HG03575 (cell line): ENCODE results near the gene IL16.

Source experiments
- ATAC-seq: cut with Tn5 transposase; IDR thresholded peaks from one replicate; pipeline ENCODE4 v1.9.1; 2021; ENCODE audit not compliant: unreplicated experiment, insufficient number of reproducible peaks, low FRiP score; ENCODE audit errors: extremely low read depth

The IL16 gene

DNA sequence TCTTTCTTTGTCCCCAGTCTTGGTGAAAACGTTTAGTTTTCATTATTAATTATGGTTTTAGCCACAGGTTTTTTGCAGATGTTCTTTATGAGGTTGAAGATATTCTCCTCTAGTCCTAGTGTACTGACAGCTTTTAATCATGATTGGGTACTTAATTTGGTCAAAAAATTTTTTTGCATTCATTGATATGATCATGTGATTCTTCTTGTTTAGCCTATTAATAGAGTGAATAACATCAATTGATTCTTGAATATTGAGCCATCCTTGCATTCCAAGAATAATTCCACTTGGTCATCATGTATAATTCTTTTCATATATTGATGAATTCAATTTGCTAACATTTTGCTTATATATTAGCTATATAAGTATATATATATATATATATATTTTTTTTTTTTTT, 46.1 kb downstream of the IL16 start:
- no peak for ATAC-seq

DNA sequence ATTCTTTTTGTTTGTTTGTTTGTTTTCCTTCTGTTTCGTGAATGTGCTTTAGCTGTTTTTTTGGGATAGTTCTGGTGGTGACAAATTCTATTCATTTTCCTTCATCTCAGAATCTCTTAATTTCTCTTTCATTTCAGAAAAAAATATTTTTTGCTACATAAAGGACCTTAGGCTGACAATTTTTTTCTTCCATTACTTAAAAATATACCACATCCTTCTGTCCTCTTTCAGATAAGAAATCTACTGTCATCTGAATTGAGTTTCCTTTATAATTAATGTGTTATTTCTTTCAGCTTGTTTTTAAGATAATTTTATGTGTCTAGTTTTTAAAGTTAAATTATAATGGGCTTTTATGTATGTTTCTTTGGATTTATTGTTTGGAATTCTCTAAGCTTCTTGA, 47.6 kb downstream of the IL16 start:
- no peak for ATAC-seq

- no peak for ATAC-seq
These were observed 57.2 kb downstream of the IL16 start for GRCh38 chr15:81253846-81254245.

DNA sequence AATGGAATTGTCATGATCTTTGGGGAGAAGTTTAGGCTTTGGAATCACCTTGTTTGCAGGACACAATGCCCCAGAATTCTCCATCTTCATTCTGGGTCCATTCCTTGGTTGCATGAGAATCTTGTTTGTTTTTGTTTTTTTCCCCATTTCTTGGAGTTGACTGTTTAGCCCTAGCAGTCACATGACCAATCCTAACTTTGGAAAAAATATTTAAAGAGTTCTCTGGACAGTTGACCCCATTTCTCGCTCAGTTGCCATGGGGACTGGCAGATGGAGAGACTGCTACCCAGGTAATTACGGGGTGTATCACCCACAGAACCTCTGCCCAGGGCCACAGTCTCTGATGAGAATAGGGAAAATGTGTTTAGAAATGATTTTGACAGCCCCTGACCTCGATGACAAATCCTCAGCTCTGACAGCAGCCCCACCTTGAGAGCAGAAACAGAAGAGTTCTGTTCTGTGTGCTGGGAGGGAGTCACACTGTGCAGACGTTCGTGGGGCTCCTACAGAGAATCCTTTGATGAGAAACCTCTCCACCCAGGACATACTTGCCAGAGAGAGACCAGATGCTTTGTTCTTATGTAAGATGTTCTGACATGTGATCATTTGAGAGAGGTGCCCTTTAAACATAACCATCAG, 57.7 kb downstream of the IL16 start:
- ATAC-seq: no peak

GRCh38 chr15:81254916-81255290, 58.2 kb downstream of the IL16 start:
- ATAC-seq: no peak

- no peak for ATAC-seq
These were observed 58.8 kb downstream of the IL16 start for GRCh38 chr15:81255315-81255957.

GRCh38 chr15:81255958-81256320, 59.3 kb downstream of the IL16 start:
- no peak for ATAC-seq

GRCh38 chr15:81256916-81257315, 60.2 kb downstream of the IL16 start:
- ATAC-seq: no peak

GRCh38 chr15:81257435-81257834, 60.8 kb downstream of the IL16 start:
- ATAC-seq: no peak

DNA sequence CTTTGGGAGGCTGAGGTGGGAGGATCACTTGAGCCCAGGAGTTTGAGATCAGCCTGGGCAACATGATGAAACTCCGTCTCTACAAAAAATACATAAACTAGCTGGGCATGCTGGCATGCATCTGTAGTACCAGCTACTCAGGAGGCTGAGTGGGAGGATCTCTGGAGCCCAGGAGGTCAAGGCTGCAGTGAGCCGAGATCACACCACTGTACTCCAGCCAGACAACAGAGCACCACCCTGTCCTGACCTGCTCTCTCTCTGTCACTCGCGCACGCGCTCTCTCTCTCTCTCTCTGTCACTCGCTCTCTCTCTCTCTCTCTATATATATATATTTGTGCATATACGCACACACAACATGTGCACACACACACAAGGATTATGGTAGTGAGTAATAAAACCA, 61.8 kb downstream of the IL16 start:
- ATAC-seq: no peak

DNA sequence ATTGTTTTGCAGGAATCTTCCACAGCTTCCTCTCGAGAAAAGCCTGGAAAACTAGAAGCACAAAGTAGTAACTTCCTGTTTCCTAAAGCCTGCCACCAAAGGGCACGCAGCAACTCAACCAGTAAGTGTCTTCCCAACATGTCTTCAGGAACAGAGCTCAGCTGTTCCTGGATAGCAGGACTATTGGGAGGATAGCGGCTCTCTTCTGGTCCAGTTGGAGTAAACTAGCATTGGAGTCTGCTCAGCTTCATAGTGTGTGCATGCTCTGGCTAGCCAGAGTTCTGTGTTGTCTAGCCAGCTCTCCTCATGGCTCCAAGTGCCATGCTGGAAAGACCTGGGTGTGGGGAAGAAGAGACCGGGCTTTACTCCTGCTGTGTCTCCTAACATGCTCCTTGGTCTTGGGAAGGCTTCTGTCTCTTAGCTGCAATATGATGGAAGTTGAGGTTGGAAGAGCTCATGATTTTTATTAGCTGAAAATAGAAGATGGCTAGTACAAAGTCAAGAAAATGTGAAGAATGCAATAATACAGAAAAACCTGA, 63.1 kb downstream of the IL16 start:
- ATAC-seq: no peak

GRCh38 chr15:81261172-81261811, 64.6 kb downstream of the IL16 start:
- ATAC-seq: no peak

DNA sequence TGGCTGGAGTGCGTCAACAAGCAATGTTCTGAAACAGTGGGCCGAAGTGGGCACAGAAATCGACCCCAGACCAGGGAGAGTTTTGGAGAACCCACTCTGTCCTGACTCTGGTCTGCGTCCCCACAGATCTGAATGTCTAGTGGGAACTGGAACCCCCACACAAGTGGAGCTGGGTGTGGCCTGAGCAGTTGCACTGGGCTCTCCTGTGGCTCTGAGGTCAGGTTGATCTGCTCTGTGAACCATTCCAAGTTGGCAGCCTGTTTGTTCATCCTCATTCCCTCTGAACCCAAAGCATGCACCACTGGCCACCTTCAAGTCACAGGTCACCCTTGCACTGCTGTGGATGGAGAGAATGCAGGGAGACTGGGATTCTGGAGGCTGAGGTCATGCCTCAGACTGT, 66.8 kb downstream of the IL16 start:
- no peak for ATAC-seq

GRCh38 chr15:81264072-81264857, 67.6 kb downstream of the IL16 start:
- no peak for ATAC-seq

DNA sequence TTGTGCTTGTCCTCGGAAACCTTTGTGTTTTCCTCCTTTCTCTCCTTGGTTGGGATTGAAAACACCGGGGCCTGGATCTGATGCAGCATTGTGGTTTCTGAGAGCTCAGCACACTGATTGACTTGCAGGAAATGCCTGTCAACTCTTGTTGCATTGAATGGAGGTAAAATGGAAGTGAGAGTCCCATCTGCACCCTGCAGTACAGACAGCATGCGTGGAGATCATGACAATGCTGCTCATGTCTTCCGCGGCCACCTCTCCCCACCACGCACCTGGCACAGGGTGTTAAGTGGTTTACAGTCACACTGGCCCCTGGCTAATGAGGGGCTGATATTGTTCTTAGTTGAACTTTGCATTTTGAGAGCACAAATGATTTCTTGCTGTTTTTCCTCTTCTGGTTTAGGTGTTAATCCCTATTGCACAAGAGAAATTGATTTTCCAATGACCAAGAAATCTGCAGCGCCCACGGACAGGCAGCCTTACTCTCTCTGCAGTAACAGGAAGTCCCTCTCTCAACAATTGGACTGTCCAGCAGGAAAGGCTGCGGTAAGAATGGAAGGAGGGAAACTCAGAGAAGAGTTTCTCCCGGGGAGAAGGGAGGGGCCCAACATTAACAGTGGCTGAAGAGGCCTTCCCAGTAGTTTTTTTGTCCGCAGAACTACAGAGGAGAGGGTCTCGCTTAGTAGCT, 68.7 kb downstream of the IL16 start:
- ATAC-seq: no peak

DNA sequence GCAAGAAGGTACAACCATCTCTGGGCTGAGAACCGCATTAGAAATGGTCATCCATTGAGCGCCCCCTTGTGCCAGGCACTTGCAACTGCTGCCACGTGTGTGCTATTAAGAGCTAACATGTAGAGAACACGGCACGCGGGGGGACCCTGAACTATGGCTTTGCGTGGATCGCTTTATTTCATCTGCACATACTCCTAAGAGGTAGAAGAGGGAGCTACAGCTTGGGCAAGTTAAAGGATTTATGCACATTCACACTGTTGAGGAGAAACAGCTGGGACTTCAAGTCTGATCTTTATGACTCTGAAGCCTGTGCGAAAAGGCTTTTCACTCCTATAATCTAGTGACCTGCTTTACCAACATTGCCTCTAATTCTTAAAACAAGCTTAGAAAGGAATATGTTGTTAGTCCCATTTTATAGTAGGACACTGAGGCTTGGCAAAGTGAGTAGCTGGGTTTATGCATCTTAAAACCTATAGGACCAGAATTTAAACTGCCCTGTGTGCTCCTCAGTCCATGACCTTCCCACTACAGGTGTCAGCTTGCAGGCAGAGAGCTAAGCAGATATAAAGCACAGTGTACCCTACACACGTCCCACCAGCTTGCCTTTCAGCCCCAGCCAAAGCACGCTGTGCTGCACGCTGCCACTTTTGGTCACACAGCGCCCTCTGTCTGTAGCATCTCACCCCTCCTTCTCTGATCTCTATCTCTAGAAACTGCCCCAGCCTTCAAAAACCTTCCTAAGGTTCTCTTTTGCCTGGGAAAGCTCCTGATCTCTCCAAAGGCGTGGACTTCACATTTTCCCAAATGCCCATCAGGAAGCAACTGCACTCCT, 69.5 kb downstream of the IL16 start:
- peak; percentile 51 for ATAC-seq

GRCh38 chr15:81268340-81268739, 71.7 kb downstream of the IL16 start:
- no peak for ATAC-seq

DNA sequence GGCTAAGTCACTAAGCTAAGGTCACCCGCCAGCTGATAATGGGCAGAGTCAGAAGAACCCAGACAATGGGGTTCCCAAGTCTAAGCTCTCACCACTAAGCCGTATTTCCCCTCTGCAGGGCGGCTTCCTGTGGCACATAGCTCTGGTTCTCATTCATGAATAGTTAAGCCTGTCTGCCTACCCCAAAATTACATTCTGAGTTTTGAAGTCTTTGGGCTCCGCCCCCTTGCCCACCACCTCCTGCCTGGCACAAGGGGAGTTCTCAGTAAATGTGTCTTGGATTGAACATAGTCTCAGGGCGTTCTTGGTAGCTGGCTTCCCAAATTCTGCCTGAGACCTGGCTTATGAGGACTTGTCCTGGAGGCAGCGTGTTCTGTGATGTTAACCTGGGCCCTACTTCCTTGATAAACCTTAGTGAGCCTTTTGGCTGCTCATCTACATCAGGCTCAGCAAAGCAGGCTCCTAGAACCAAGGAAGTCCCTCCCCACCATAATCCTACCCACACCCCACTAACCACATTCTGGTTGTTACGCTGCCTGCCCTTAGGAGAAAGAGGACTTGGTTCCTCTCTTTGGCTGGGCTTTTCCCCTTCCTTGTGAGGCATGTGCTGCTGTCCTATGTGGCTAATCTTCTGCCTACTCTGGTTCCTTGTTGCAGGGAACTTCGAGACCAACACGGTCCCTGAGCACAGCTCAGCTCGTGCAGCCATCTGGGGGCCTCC, 72.4 kb downstream of the IL16 start:
- ATAC-seq: no peak
